HG03571 (cell line): ENCODE measurements around the gene RGS8.

Experiments
- ATAC-seq: cut with Tn5 transposase; IDR thresholded peaks from one replicate; pipeline ENCODE4 v1.9.1; 2021; ENCODE audit not compliant: unreplicated experiment

Gene RGS8

GRCh38 chr1:182642461-182642860, 41.9 kb downstream of the RGS8 start:
- ATAC-seq = no peak

- no peak for ATAC-seq
Observed at GRCh38 chr1:182641561-182641960, 42.8 kb downstream of the RGS8 start.

- ATAC-seq = no peak
Observed at GRCh38 chr1:182639330-182639729, 45.1 kb downstream of the RGS8 start.

GRCh38 chr1:182637769-182638168, 46.6 kb downstream of the RGS8 start:
- no peak for ATAC-seq

GRCh38 chr1:182635871-182636270, 48.5 kb downstream of the RGS8 start:
- no peak for ATAC-seq
